AG20443 (cell line): Measurements from ENCODE around the gene SSBP4.
A peak's percentile ranks its signal among the peaks of the same experiment; 100 is the strongest.

Experiments
- DNase-seq: peaks from one replicate; pipeline ENCODE4 v3.0.0; 2012; ENCODE audit warnings: low spot score, mixed read lengths

SSBP4 gene

GRCh38 chr19:18433735-18434398, 14.7 kb downstream of the SSBP4 start:
- DNase-seq, result no peak

GRCh38 chr19:18434411-18435175, 15.4 kb downstream of the SSBP4 start:
- DNase-seq, result no peak

GRCh38 chr19:18435178-18435841, 16.1 kb downstream of the SSBP4 start:
- DNase-seq, result no peak

GRCh38 chr19:18435842-18436670, 16.9 kb downstream of the SSBP4 start:
- no peak for DNase-seq

- peak; percentile 81 for DNase-seq
Measured at GRCh38 chr19:18436671-18437490, 17.7 kb downstream of the SSBP4 start.

- DNase-seq, result peak; percentile 59
Measured at GRCh38 chr19:18437491-18438330, 18.5 kb downstream of the SSBP4 start, which contains the start of gene ISYNA1. ISYNA1 (minus strand) TSS chr19:18438133; CDS start chr19:18437979, 154 bp downstream.

- DNase-seq, result no peak
Measured at GRCh38 chr19:18438331-18439024, 19.3 kb downstream of the SSBP4 start.

- no peak for DNase-seq
Measured at GRCh38 chr19:18439025-18439909, 20.1 kb downstream of the SSBP4 start.

- no peak for DNase-seq
Measured at GRCh38 chr19:18439910-18440237, 20.7 kb downstream of the SSBP4 start.

GRCh38 chr19:18440415-18440877, 21.2 kb downstream of the SSBP4 start:
- peak; percentile 34 for DNase-seq

GRCh38 chr19:18440936-18441803, 22.0 kb downstream of the SSBP4 start:
- no peak for DNase-seq

GRCh38 chr19:18441804-18442788, 22.9 kb downstream of the SSBP4 start:
- DNase-seq, result no peak

- DNase-seq, result no peak
Measured at GRCh38 chr19:18442941-18443340, 23.7 kb downstream of the SSBP4 start.

GRCh38 chr19:18443406-18443805, 24.2 kb downstream of the SSBP4 start:
- DNase-seq, result no peak

GRCh38 chr19:18443831-18444230, 24.6 kb downstream of the SSBP4 start:
- DNase-seq, result no peak

- no peak for DNase-seq
Measured at GRCh38 chr19:18444513-18444912, 25.3 kb downstream of the SSBP4 start.
